Uterus (tissue), 4 donors: ENCODE results near the gene CASP7. TPM values are rescaled to one million over a fixed set of nuclear protein-coding genes. Genes with fewer than 3 reads are reported as not detected.

Experiments used
- DNase-seq, 2 donors: peaks; one replicate each; pipeline ENCODE4 v3.0.0-alpha.2; 2019 to 2020
- H3K27ac ChIP-seq, 2 donors: fragments of 200-600 bp; sonication (generic); 1 replicate in 1 of 2; 2 replicates in 1 of 2; pipeline ENCODE4 v1.5.1; 2016 to 2018
- H3K27me3 ChIP-seq, 2 donors: fragments of 200-600 bp; sonication (generic); one replicate each; pipeline ENCODE4 v1.5.1; 2018 to 2019; ENCODE audit warnings: control low read depth in 1 of 2
- H3K36me3 ChIP-seq, 2 donors: fragments of 200-600 bp; sonication (generic); one replicate each; pipeline ENCODE4 v1.5.1; 2019; ENCODE audit warnings: control low read depth in 1 of 2
- H3K4me1 ChIP-seq, 2 donors: fragments of 200-600 bp; sonication (generic); one replicate each; pipeline ENCODE4 v1.5.1; 2018 to 2019; ENCODE audit warnings: control low read depth in 1 of 2
- H3K4me3 ChIP-seq, 2 donors: fragments of 200-600 bp; sonication (generic); 1 replicate in 1 of 2; 2 replicates in 1 of 2; pipeline ENCODE4 v1.5.1; 2018 to 2019; ENCODE audit warnings: mild to moderate bottlenecking in 1 of 2
- H3K9me3 ChIP-seq, 2 donors: fragments of 200-600 bp; sonication (generic); one replicate each; pipeline ENCODE4 v1.5.1; 2019; ENCODE audit warnings: control low read depth in 1 of 2
- CTCF ChIP-seq, 4 experiments: fragments of 200-600 bp in 2 of 4; fragments of 450-650 bp in 2 of 4; sonication (generic) in 2 of 4; IDR thresholded peaks; one replicate each; pipeline ENCODE4 v1.5.1; 2016 to 2019; ENCODE audit warnings: antibody characterized with exemption in 4 of 4, mild to moderate bottlenecking in 2 of 4, moderate library complexity in 1 of 4
- POLR2A ChIP-seq, 2 donors: fragments of 450-650 bp; IDR thresholded peaks; one replicate each; pipeline ENCODE4 v1.6.1; 2016; ENCODE audit warnings: antibody characterized with exemption in 2 of 2, mild to moderate bottlenecking in 1 of 2, moderate library complexity in 1 of 2
- intact Hi-C: fragments of 100-400 bp; cut with DNase I; formaldehyde crosslinking; loops from one replicate; pipeline ENCODE4 v1.15.1; 2023; ENCODE audit warnings: low total_unique reads
- total RNA-seq, 4 donors: library from RNA; depleted of rRNA in 3 of 4; stranded (reverse); fragments of >200 nt in 3 of 4; gene quantifications; one replicate each; pipeline versions ENCODE4 v1.1.0 to v1.2.4, GENCODE V29; 2014 to 2023
- donor health status: DM: yes; HTN: yes; CAD: no.

CASP7 gene
- total RNA-seq, 4 donors from 2014 or later: 8.5 to 48.3 (median 20.3) TPM

GRCh38 chr10:113691381-113691780 is 11.7 kb downstream of the CASP7 start:
- Histone ChIP-seq H3K4me3 (no peak overlapping the region), H3K36me3 (no peaks in the 10 kb centered on the region), H3K27ac (no peak overlapping the region), H3K27me3 (no peaks in the 10 kb centered on the region), H3K9me3 (peaks cover 0 to 33% of the 10 kb centered on the region in 2 donors), H3K4me1 (no peaks in the 10 kb centered on the region)
- TF ChIP-seq POLR2A (IDR thresholded peaks at IDR 0.05) (no peak), CTCF (IDR thresholded peaks at IDR 0.05) (no peak)
- no peak for DNase-seq
- intact Hi-C loops: no loop called here

GRCh38 chr10:113692271-113692670 is 12.6 kb downstream of the CASP7 start:
- no peak for DNase-seq
- Histone ChIP-seq H3K9me3 (peaks cover 0 to 25% of the 10 kb centered on the region in 2 donors), H3K27me3 (no peaks in the 10 kb centered on the region), H3K4me1 (no peaks in the 10 kb centered on the region), H3K36me3 (no peaks in the 10 kb centered on the region), H3K27ac (no peak overlapping the region), H3K4me3 (no peak overlapping the region)
- intact Hi-C loops: no loop called here
- TF ChIP-seq POLR2A (IDR thresholded peaks at IDR 0.05) (no peak), CTCF (IDR thresholded peaks at IDR 0.05) (no peak)

GRCh38 chr10:113693348-113693747 is 13.6 kb downstream of the CASP7 start:
- TF ChIP-seq CTCF (IDR thresholded peaks at IDR 0.05) (no peak), POLR2A (IDR thresholded peaks at IDR 0.05) (no peak)
- H3K36me3 ChIP-seq: no peaks in the 10 kb centered on the region

GRCh38 chr10:113695691-113696090 is 16.0 kb downstream of the CASP7 start:
- DNase-seq: no peak
- TF ChIP-seq POLR2A (IDR thresholded peaks at IDR 0.05) (no peak), CTCF (IDR thresholded peaks at IDR 0.05) (no peak)
- Histone ChIP-seq H3K36me3 (no peaks in the 10 kb centered on the region), H3K27me3 (no peaks in the 10 kb centered on the region), H3K27ac (no peak overlapping the region), H3K4me3 (no peak overlapping the region), H3K4me1 (no peaks in the 10 kb centered on the region), H3K9me3 (peaks cover 0 to 22% of the 10 kb centered on the region in 2 donors)
- intact Hi-C loops: no loop called here

More at GRCh38 chr10:113693348-113693747, 13.6 kb downstream of the CASP7 start:
- H3K9me3 ChIP-seq: peaks cover 0 to 22% of the 10 kb centered on the region in 2 donors
- intact Hi-C loops: no loop called here
- no peaks in the 10 kb centered on the region for H3K4me1 ChIP-seq
- H3K27ac ChIP-seq: no peak overlapping the region
- DNase-seq: no peak
- H3K27me3 ChIP-seq: no peaks in the 10 kb centered on the region
- H3K4me3 ChIP-seq: no peak overlapping the region

- no peak for DNase-seq
- no peaks in the 10 kb centered on the region for H3K4me1 ChIP-seq
- H3K9me3 ChIP-seq: peaks cover 0 to 16% of the 10 kb centered on the region in 2 donors
- H3K36me3 ChIP-seq: no peaks in the 10 kb centered on the region
- H3K27ac ChIP-seq: no peak overlapping the region
- intact Hi-C loops: no loop called here
- no peak overlapping the region for H3K4me3 ChIP-seq
- no peaks in the 10 kb centered on the region for H3K27me3 ChIP-seq
- no peak for TF ChIP-seq CTCF (IDR thresholded peaks at IDR 0.05)
- TF ChIP-seq POLR2A (IDR thresholded peaks at IDR 0.05): no peak
These were observed 17.9 kb downstream of the CASP7 start for GRCh38 chr10:113697595-113697994.
